SU-DHL-6 (cell line): ENCODE results near the gene STK32C.

Experiments used
- H2AFZ ChIP-seq: fragments of 200-600 bp; sonication (generic); 2 replicates; pipeline ENCODE4 v1.6.1; 2014; ENCODE audit warnings: low read depth, mild to moderate bottlenecking, moderate library complexity, mixed read lengths, antibody characterized with exemption, low read length; ENCODE audit not compliant: severe bottlenecking
- H3F3A ChIP-seq: fragments of 200-600 bp; shearing (Covaris generic); 2 replicates; pipeline ENCODE4 v1.6.0; 2016; ENCODE audit warnings: antibody characterized with exemption, mild to moderate bottlenecking; ENCODE audit not compliant: insufficient read depth
- H3K27ac ChIP-seq: fragments of 200-600 bp; sonication (generic); 2 replicates; pipeline ENCODE4 v1.5.1; 2016; ENCODE audit warnings: low read depth, mild to moderate bottlenecking, low read length, moderate library complexity, mixed read lengths
- H3K27me3 ChIP-seq: fragments of 200-600 bp; sonication (generic), shearing (Covaris generic); 2 replicates; pipeline ENCODE4 v1.6.0; 2014; ENCODE audit warnings: mild to moderate bottlenecking, low read length
- H3K36me3 ChIP-seq: fragments of 200-600 bp; sonication (generic); 2 replicates; pipeline ENCODE4 v1.6.1; 2014; ENCODE audit warnings: mild to moderate bottlenecking, low read length, mixed read lengths
- H3K4me2 ChIP-seq: fragments of 300-600, 200-600 bp; shearing (Covaris generic), sonication (generic); 2 replicates; pipeline ENCODE4 v1.6.0; 2014; ENCODE audit warnings: low read length, low read depth, mild to moderate bottlenecking; ENCODE audit not compliant: poor library complexity, severe bottlenecking
- H3K4me3 ChIP-seq: fragments of 200-600 bp; sonication (generic); 2 replicates; pipeline ENCODE4 v1.5.1; 2014; ENCODE audit warnings: antibody characterized with exemption, low read length, mild to moderate bottlenecking, mixed read lengths; ENCODE audit not compliant: insufficient read depth, poor library complexity, severe bottlenecking
- H3K79me2 ChIP-seq: fragments of 200-600 bp; sonication (generic); 2 replicates; pipeline ENCODE4 v1.6.1; 2014; ENCODE audit warnings: mild to moderate bottlenecking, low read length, moderate library complexity; ENCODE audit not compliant: insufficient read depth
- H3K9ac ChIP-seq: fragments of 200-600 bp; sonication (generic); 2 replicates; pipeline ENCODE4 v1.7.0; 2014; ENCODE audit warnings: mild to moderate bottlenecking, low read length
- H3K9me2 ChIP-seq: fragments of 200-600 bp; sonication (generic); replicated peaks from 2 replicates; pipeline ENCODE4 v1.6.1; 2014; ENCODE audit warnings: low read length; ENCODE audit not compliant: insufficient read depth
- H3K9me3 ChIP-seq: fragments of 200-600 bp; sonication (generic); 2 replicates; pipeline ENCODE4 v1.6.1; 2014; ENCODE audit warnings: low read length, mixed read lengths; ENCODE audit not compliant: insufficient read depth
- H4K20me1 ChIP-seq: fragments of 200-600 bp; sonication (generic); 2 replicates; pipeline ENCODE4 v1.6.1; 2014; ENCODE audit warnings: low read depth, mild to moderate bottlenecking, antibody characterized with exemption, low read length, moderate library complexity, mixed read lengths
- CTCF ChIP-seq: fragments of 200-600 bp; sonication (generic); IDR thresholded peaks from one replicate; pipeline ENCODE4 v1.5.1; 2017; ENCODE audit warnings: antibody characterized with exemption, mild to moderate bottlenecking, low read length, moderate library complexity; ENCODE audit not compliant: insufficient read depth, poor library complexity, severe bottlenecking
- EZH2phosphoT487 ChIP-seq: fragments of 200-600 bp; sonication (generic), shearing (Covaris generic); conservative IDR thresholded peaks from 2 replicates; pipeline ENCODE4 v1.6.1; 2018; ENCODE audit warnings: mild to moderate bottlenecking, antibody characterized with exemption, low read length, moderate library complexity, mixed read lengths

STK32C gene

GRCh38 chr10:132264306-132264950 is 43.3 kb downstream of the STK32C start:
- TF ChIP-seq CTCF (no peak), EZH2phosphoT487 (no peak)

DNA sequence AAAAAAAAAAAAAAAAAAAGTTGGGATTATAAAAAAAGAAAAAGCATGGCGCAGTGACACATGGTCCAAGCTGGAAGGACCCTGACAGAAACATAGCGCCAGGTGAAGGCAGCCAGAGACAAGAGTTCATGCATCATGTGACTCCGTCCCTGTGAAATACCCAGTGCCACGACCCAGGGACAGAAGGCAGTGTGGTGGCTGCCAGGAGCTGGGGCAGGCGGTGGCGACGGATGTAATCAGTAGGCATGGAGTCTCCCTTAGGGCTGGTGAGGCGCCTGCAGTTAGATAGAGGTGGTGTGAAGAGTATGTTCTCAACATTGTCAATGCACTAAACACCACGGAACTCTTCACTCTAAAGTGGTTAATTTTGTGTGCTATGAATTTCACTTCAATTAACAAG is 43.9 kb downstream of the STK32C start:
- no peaks in the 10 kb centered on the region for H3K79me2 ChIP-seq
- H3K27me3 ChIP-seq, result no peaks in the 10 kb centered on the region
- no peak overlapping the region for H3K9ac ChIP-seq
- no peaks in the 10 kb centered on the region for H3K9me2 ChIP-seq
- H4K20me1 ChIP-seq, result no peaks in the 10 kb centered on the region
- H3K27ac ChIP-seq, result no peak overlapping the region
- no peak for TF ChIP-seq CTCF
- TF ChIP-seq EZH2phosphoT487, result no peak
- H3F3A ChIP-seq, result no peaks in the 10 kb centered on the region
- no peaks in the 10 kb centered on the region for H3K9me3 ChIP-seq
- H3K4me2 ChIP-seq, result no peak overlapping the region
- H3K4me3 ChIP-seq, result no peak overlapping the region
- H3K36me3 ChIP-seq, result no peaks in the 10 kb centered on the region
- H2AFZ ChIP-seq, result no peak overlapping the region

More at GRCh38 chr10:132264306-132264950, 43.3 kb downstream of the STK32C start:
- Histone ChIP-seq H3K9ac (no peak overlapping the region), H3K27ac (no peak overlapping the region), H4K20me1 (no peaks in the 10 kb centered on the region), H3K27me3 (no peaks in the 10 kb centered on the region), H3K79me2 (no peaks in the 10 kb centered on the region), H3F3A (no peaks in the 10 kb centered on the region), H3K4me3 (no peak overlapping the region), H3K4me2 (no peak overlapping the region), H3K36me3 (no peaks in the 10 kb centered on the region), H2AFZ (no peak overlapping the region), H3K9me3 (no peaks in the 10 kb centered on the region), H3K9me2 (no peaks in the 10 kb centered on the region)

- H3K27me3 ChIP-seq, result no peaks in the 10 kb centered on the region
- H2AFZ ChIP-seq, result no peak overlapping the region
- no peaks in the 10 kb centered on the region for H3F3A ChIP-seq
- TF ChIP-seq CTCF (no peak), EZH2phosphoT487 (no peak)
- H3K27ac ChIP-seq, result no peak overlapping the region
- no peaks in the 10 kb centered on the region for H3K36me3 ChIP-seq
- H3K4me3 ChIP-seq, result no peak overlapping the region
- H3K4me2 ChIP-seq, result no peak overlapping the region
- H3K9me2 ChIP-seq, result no peaks in the 10 kb centered on the region
- no peaks in the 10 kb centered on the region for H4K20me1 ChIP-seq
- no peak overlapping the region for H3K9ac ChIP-seq
- H3K79me2 ChIP-seq, result no peaks in the 10 kb centered on the region
- H3K9me3 ChIP-seq, result no peaks in the 10 kb centered on the region
Observed at GRCh38 chr10:132259702-132260482, 47.9 kb downstream of the STK32C start.
